Measurements from ENCODE around the gene PYY. TPM values are rescaled to one million over a fixed set of nuclear protein-coding genes. Genes with fewer than 3 reads are reported as not detected.
"Not testable (repeated sequence)": the region's sequence is repeated elsewhere in the genome, so short reads cannot be mapped to it uniquely, and the experiment has no call there.

PYY gene
- total RNA-seq, 2 donors from 2014 or later = not detected

DNA sequence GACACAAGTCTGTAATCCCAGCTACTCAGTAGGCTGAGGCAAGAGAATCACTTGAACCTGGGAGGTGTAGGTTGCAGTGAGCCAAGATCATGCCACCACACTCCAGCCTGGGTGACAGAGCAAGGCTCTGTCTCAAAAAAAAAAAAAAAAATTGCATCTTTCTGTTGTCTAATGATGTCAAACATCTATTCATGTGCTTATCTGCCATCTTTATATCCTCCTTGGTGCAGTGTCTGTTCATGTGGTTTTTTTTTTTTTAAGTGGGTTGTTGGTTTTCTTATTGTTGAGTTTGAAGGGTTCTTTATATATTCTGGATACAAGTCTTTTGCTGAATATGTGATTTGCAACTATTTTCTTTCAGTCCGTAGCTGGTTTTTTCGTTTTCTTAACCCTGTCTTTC lies 17.7 kb upstream of the PYY start:
- H3K27me3 Mint-ChIP-seq; DNase-seq (ENCODE audit: low spot score); H3K36me3 Mint-ChIP-seq; ATAC-seq; H3K9me3 Mint-ChIP-seq; H3K4me3 Mint-ChIP-seq; H3K27ac Mint-ChIP-seq; H3K4me1 Mint-ChIP-seq (ENCODE audit: low read depth in 2 of 2): not testable (repeated sequence)

DNA sequence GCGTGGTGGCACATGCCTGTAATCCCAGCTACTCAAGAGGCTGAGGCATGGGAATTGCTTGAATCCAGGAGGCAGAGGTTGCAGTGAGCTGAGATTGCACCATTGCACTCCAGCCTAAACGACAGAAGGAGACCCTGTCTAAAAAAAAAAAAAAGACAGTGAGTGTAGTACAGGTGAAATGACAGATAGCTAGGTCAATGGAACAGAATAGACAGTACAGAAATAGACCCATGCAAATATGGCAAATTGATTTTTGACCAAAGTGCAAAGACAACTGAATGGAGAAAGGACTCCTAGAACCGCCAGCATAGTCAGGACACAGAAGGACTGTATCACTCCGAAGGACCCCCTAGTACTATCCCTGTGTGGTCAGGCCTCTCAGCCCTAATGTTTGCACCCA lies 16.6 kb upstream of the PYY start:
- Mint-ChIP-seq H3K4me3 (no peak overlapping the region), H3K27ac (no peak overlapping the region), H3K4me1 (ENCODE audit: low read depth in 2 of 2) (no peaks in the 10 kb centered on the region), H3K36me3 (no peaks in the 10 kb centered on the region), H3K9me3 (no peaks in the 10 kb centered on the region), H3K27me3 (peaks cover 8 to 10% of the 10 kb centered on the region in 2 donors)
- no peak for ATAC-seq
- DNase-seq (ENCODE audit: low spot score) = no peak

DNA sequence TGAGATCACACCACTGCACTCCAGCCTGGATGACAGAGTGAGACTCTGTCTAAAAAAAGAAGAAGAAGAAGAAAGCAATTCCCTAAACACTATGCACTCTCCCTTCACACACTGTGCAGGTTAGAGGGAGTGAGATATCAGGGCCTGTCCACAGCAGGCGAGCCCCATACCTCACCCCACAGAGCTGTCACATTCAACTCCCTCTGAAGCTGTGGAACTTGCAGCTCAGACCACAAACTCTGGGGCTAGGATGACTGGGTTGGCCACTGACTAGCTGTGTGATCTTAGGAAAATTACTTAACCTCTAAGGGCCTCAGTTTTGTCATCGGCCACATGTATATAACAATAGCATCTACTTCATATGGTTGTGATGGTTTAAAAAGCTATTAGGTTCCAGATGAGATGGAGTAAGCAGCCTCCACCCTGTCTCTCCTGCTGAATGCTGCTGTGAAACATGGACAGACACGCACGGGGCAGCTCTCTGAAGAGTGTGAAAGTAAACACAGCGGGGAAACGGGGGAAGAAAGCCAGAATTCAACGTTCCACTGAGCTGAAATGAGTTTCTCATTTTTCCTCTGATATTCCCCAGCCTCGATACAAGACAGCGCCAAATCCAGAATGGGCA lies 13.6 kb upstream of the PYY start:
- Mint-ChIP-seq H3K9me3 (no peaks in the 10 kb centered on the region), H3K4me1 (ENCODE audit: low read depth in 2 of 2) (no peaks in the 10 kb centered on the region), H3K36me3 (no peaks in the 10 kb centered on the region), H3K27me3 (peaks cover 19% of the 10 kb centered on the region in 2 donors), H3K4me3 (no peak overlapping the region), H3K27ac (no peak overlapping the region)
- peak in 1 of 2 donors; percentile 59 for ATAC-seq
- DNase-seq (ENCODE audit: low spot score) = no peak

DNA sequence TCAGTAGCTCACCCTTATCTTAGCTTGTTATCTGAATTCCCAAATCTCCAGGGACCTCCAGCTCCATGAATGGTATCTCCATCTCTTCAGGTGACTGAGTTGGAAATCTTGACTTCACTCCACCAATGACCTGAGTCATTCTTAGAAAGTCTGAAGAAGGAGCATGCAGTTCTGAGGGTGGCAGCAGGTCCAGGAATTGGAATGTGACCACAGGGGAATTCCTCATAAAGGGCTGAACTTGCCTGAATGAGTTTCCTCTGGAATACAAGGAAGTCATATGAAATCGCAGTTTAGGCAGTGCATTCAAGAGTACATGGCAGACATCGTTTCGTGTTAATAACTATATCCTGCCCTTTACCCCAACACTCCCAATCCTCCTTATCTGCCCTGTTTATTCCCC lies 12.5 kb upstream of the PYY start:
- DNase-seq (ENCODE audit: low spot score) (no peak), ATAC-seq (no peak)
- Mint-ChIP-seq H3K36me3 (no peaks in the 10 kb centered on the region), H3K9me3 (no peaks in the 10 kb centered on the region), H3K4me1 (ENCODE audit: low read depth in 2 of 2) (no peaks in the 10 kb centered on the region), H3K27ac (no peak overlapping the region), H3K4me3 (no peak overlapping the region), H3K27me3 (peaks cover 21 to 23% of the 10 kb centered on the region in 2 donors)

DNA sequence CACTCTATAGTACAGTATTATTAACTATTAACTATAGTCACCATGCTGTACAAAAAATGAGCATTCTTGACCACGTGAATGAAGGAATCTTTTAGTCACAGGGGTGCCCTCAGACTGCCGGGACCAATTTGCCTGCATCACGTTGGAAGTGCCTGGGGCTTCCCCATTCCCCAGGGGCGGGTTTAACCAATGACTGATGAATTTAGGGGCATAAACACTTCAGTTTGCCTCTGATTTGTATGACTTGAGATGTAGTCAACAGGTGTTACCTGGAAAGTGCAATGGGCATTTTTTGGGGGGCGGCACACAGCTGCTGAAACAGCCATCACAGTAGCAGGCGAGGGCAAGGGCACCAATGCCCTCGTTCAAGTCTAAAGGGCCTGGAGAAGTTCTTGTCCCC lies 8.7 kb upstream of the PYY start:
- Mint-ChIP-seq H3K36me3 (no peaks in the 10 kb centered on the region), H3K27me3 (peaks cover 19 to 22% of the 10 kb centered on the region in 2 donors), H3K4me3 (no peak overlapping the region), H3K4me1 (ENCODE audit: low read depth in 2 of 2) (no peaks in the 10 kb centered on the region), H3K27ac (no peak overlapping the region), H3K9me3 (no peaks in the 10 kb centered on the region)
- ATAC-seq = no peak
- DNase-seq (ENCODE audit: low spot score) = no peak

DNA sequence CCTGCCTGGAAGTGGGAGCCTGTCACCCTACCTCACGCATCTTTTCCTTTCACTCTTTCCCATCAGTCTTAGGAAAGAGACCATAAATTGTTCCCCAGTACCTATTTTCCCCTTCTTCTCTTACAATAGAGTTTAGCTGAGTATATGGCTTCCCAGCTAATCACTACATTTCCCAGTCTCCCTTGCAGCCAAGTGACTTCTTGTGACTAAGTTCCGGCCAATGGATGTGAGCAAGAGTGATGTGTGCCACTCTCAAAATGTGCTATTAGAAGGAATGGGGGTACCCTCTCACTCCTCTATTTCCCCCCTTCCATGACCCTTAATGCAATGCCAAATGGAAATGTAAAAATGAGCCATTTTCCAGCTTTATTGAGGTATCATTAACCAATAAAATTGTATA lies 8.2 kb upstream of the PYY start:
- DNase-seq (ENCODE audit: low spot score) (no peak), ATAC-seq (no peak)
- H3K36me3 Mint-ChIP-seq = no peaks in the 10 kb centered on the region
- peaks cover 17 to 19% of the 10 kb centered on the region in 2 donors for H3K27me3 Mint-ChIP-seq
- no peak overlapping the region for H3K27ac Mint-ChIP-seq
- H3K4me3 Mint-ChIP-seq = no peak overlapping the region
- no peaks in the 10 kb centered on the region for H3K9me3 Mint-ChIP-seq
- no peaks in the 10 kb centered on the region for H3K4me1 Mint-ChIP-seq (ENCODE audit: low read depth in 2 of 2)

DNA sequence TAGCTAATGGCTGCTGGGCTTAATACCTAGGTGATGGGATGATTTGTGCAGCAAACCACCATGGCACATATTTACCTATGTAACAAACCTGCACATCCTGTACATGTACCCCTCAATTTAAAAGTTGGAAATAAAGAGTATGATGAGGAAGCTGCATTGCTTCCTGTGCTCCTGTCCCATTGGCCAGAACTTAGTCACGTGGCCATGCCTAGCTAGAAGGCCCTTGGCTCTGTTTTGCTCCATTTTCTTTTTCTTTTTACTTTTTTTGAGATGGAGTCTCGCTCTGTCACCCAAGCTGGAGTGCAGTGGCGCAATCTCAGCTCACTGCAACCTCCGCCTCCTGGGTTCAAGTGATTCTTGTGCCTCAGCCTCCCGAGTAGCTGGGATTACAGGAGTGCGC lies 7.6 kb upstream of the PYY start:
- ATAC-seq; H3K27ac Mint-ChIP-seq; H3K4me1 Mint-ChIP-seq (ENCODE audit: low read depth in 2 of 2); H3K36me3 Mint-ChIP-seq; H3K4me3 Mint-ChIP-seq; H3K9me3 Mint-ChIP-seq; DNase-seq (ENCODE audit: low spot score): not testable (repeated sequence)
- H3K27me3 Mint-ChIP-seq = peaks cover 17 to 19% of the 10 kb centered on the region in 2 donors

DNA sequence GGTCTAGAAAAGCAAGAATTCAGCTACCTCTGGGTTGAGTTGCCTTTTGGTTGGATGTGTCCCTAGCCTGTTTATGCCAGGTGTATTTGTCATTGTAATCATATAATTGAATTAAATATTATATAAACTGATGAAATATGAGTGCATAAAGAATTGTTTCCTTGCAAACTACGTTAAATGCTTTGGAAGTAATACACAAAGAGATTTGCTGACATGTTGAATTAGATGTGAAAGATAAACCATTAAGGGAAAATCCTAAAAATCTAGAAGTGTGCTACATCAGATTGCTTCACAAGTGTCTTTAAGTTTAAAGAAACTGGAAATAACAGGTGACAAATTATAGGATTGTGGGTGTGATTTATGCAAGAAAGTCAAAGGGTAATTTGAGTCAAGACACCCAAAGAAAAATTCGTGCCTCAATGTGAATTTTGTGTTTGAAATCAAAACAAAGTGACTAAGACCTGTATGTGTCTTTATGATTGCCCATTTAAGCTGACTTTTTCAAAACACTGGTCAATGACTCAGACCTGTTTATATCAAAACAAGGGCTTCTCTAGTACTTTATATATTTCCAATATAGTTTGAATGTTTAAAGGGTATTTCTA lies 5.1 kb upstream of the PYY start:
- Mint-ChIP-seq H3K36me3 (no peaks in the 10 kb centered on the region), H3K9me3 (no peaks in the 10 kb centered on the region), H3K27me3 (peaks cover 24 to 32% of the 10 kb centered on the region in 2 donors), H3K4me1 (ENCODE audit: low read depth in 2 of 2) (no peaks in the 10 kb centered on the region), H3K27ac (no peak overlapping the region), H3K4me3 (no peak overlapping the region)
- ATAC-seq (no peak), DNase-seq (ENCODE audit: low spot score) (no peak)

DNA sequence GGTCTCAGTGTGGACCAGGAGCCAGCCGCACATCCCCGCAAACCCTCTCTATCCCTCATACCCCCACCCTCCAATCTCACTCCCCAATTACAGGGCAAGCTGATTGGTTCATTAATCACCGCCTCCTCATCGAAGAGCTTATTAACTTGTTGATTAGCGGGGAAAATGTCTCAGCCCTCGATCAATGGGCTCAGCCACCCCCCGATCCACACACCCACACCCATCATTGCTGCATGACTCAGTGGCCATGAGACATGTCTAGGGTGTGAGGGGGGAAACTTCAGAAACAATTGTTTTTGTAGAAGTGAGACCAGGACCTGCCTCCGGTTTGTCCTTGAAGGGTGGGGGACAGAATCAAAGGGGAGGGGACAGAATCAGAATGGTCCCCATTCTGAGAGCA lies 2.5 kb upstream of the PYY start:
- ATAC-seq = no peak
- peaks cover 0 to 2% of the 10 kb centered on the region in 2 donors for H3K4me1 Mint-ChIP-seq (ENCODE audit: low read depth in 2 of 2)
- no peaks in the 10 kb centered on the region for H3K36me3 Mint-ChIP-seq
- H3K27ac Mint-ChIP-seq = no peak overlapping the region
- no peak overlapping the region for H3K4me3 Mint-ChIP-seq
- peak; percentile 35 for DNase-seq (ENCODE audit: low spot score)
- H3K27me3 Mint-ChIP-seq = peaks cover 27 to 30% of the 10 kb centered on the region in 2 donors
- H3K9me3 Mint-ChIP-seq = no peaks in the 10 kb centered on the region

DNA sequence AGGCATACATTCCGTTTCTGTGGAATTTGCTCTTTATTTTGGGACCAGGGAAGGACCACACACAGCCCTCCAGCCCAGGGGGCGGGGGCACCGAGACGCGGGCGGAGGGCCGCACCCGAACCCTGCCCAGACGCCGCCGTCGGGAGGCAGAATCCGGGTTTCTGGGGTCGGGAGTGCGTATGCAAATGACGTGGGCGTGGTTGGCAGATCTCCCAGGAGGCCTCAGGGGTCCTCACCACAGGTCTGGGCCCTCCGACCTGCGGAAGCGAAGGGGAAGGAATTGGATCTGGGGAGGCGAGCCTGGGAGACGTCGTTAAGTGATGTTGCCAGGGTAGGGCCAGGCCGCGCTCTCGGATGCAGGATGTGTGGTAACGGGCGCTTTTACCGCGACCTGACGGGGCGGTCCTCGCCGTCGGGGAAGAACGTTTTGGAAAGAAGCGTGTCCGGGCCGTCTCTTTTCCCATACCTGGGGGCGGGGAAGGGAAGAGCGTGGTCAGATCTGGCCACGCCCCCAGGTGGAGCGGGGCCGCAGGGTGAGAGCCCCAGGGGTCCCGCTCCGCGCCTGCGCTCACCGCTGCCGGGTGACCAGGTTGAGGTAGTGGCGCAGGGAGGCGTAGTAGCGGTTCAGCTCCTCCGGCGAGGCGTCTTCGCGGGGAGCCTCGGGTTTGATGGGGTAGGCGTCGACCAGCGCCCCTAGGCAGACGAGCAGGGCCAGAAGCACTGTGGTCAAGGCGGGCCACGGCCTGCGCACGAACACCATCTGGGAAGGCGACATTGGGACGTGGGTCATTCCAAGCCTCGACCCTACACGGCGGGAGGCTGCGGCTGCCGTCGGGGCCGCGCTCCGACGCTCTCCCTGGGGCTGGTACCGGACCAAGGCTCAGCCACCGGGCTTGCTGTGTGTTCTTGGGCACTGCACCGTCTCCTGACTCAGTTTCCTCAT lies 745 bp downstream of the PYY start:
- Mint-ChIP-seq H3K27me3 (peaks cover 31 to 46% of the 10 kb centered on the region in 2 donors), H3K4me1 (ENCODE audit: low read depth in 2 of 2) (peaks cover 0 to 2% of the 10 kb centered on the region in 2 donors), H3K4me3 (no peak overlapping the region), H3K36me3 (no peaks in the 10 kb centered on the region), H3K9me3 (no peaks in the 10 kb centered on the region), H3K27ac (no peak overlapping the region)
- peak; percentile 47 for DNase-seq (ENCODE audit: low spot score)
- ATAC-seq = no peak

DNA sequence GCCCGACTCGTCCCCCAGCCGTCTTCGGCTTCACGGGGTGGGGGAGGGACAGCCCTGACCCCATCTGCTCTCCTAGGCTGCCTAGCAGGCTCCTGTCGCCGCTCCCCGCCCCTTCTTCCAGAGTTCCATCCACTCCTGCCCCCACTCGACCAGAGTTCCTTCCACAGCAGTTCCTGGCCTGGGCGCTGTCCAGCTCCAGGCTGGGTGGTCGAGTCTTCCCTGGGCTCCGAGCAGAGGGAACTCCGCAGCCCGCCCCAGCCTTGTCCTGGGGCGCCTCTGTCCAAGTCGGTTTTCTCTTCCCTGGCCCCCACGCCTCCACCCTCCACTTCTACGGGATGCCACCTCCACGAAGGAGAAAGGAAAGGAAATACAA lies 1.4 kb downstream of the PYY start:
- peaks cover 0 to 2% of the 10 kb centered on the region in 2 donors for H3K4me1 Mint-ChIP-seq (ENCODE audit: low read depth in 2 of 2)
- no peak overlapping the region for H3K27ac Mint-ChIP-seq
- H3K9me3 Mint-ChIP-seq = no peaks in the 10 kb centered on the region
- no peak for ATAC-seq
- no peak for DNase-seq (ENCODE audit: low spot score)
- H3K36me3 Mint-ChIP-seq = no peaks in the 10 kb centered on the region
- H3K4me3 Mint-ChIP-seq = no peak overlapping the region
- H3K27me3 Mint-ChIP-seq = peaks cover 31 to 46% of the 10 kb centered on the region in 2 donors

DNA sequence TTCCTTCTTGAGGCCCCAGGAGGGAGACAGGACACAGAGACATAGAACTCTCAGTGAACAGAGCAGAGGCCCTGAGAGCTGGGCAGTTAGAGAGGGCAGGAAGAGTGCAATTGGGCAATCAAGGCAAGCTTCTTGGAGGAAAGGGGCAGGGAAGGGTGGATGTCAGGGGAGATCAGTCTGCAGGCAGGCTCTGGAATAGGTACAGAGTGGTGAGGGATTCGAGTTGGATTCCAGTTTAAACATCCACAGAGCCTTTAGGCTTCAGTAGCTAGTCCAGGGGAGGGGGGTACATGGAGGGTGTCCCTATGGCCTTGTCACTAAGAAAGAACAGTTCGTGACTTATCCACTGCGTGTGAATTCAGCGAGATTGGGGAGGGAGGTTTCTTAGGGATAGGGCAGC lies 2.0 kb downstream of the PYY start:
- peaks cover 0 to 2% of the 10 kb centered on the region in 2 donors for H3K4me1 Mint-ChIP-seq (ENCODE audit: low read depth in 2 of 2)
- H3K36me3 Mint-ChIP-seq = no peaks in the 10 kb centered on the region
- ATAC-seq (no peak), DNase-seq (ENCODE audit: low spot score) (no peak)
- no peak overlapping the region for H3K27ac Mint-ChIP-seq
- H3K27me3 Mint-ChIP-seq = peaks cover 31 to 46% of the 10 kb centered on the region in 2 donors
- H3K9me3 Mint-ChIP-seq = no peaks in the 10 kb centered on the region
- no peak overlapping the region for H3K4me3 Mint-ChIP-seq

DNA sequence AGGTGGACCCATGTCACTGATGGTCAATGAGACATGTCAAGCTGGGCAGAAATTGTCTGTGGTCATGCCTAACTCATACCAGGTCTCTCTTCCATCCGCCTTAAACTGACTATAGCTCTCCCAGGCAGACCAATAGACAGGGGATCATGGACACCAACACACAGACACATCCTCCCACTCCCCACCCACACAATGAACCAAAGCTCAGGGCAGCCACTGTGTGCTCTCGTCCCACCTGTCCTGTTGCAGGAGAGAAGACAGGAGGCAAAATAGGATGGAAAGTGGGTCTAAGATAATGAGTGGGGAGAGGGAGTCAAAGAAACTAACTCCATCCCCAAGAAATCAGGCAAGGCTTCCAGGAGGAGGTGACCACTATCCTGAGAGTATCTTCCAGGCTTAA lies 3.2 kb downstream of the PYY start:
- no peak overlapping the region for H3K27ac Mint-ChIP-seq
- no peaks in the 10 kb centered on the region for H3K9me3 Mint-ChIP-seq
- no peaks in the 10 kb centered on the region for H3K36me3 Mint-ChIP-seq
- H3K27me3 Mint-ChIP-seq = peaks cover 33 to 42% of the 10 kb centered on the region in 2 donors
- peak; percentile 16 for DNase-seq (ENCODE audit: low spot score)
- no peak overlapping the region for H3K4me3 Mint-ChIP-seq
- no peak for ATAC-seq
- peaks cover 0 to 2% of the 10 kb centered on the region in 2 donors for H3K4me1 Mint-ChIP-seq (ENCODE audit: low read depth in 2 of 2)

DNA sequence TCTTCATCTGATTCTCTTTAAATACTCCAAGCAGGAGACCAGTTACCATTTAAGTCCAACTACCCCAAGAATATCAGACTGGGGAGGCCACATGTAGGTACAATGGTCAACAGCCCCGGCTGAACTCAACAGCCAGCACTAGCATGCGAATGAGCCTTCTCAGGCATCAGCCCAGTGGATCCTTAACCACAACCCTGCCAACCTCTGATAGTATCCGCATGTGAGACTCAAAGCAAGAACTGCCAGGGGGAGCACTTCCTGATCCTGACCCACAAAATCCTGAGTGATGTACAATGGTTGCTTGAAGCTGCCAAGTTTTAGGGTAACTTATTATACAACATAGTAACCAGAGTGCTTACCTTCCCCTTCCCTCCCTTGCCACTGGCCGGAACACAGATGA lies 4.0 kb downstream of the PYY start:
- DNase-seq (ENCODE audit: low spot score) = peak; percentile 50
- no peaks in the 10 kb centered on the region for H3K9me3 Mint-ChIP-seq
- H3K4me3 Mint-ChIP-seq = no peak overlapping the region
- ATAC-seq = no peak
- H3K36me3 Mint-ChIP-seq = no peaks in the 10 kb centered on the region
- no peak overlapping the region for H3K27ac Mint-ChIP-seq
- peaks cover 29 to 38% of the 10 kb centered on the region in 2 donors for H3K27me3 Mint-ChIP-seq
- H3K4me1 Mint-ChIP-seq (ENCODE audit: low read depth in 2 of 2) = peaks cover 0 to 2% of the 10 kb centered on the region in 2 donors

Data from natural killer cell treated with Interleukin-12 subunit alpha and Interleukin-12 subunit beta and Interleukin-15 and Interleukin-18, amount 100 ng/mL, for 72 hours (primary cell).